CD4-positive, CD25-positive, alpha-beta regulatory T cell (primary cell): ENCODE results near the gene GAS1. TPM values are rescaled to one million over a fixed set of nuclear protein-coding genes. Genes with fewer than 3 reads are reported as not detected.

Source experiments
- ATAC-seq, 2 donors: fragments of 150-1000 bp; cut with Tn5 transposase; one replicate each; pipeline ENCODE4 v1.10.0; 2021; ENCODE audit warnings: low read depth in 2 of 2, moderate number of reproducible peaks in 2 of 2, moderate library complexity in 1 of 2
- DNase-seq, 3 donors: peaks; one replicate each; pipeline versions ENCODE4 v3.0.0 to v3.0.0-alpha.2; 2012 to 2022; ENCODE audit warnings: mixed read lengths in 1 of 3
- H3K27ac ChIP-seq: one replicate; pipeline ENCODE4 v1.7.0; 2013; ENCODE audit warnings: mild to moderate bottlenecking, low read length; ENCODE audit not compliant: insufficient read depth, poor library complexity, severe bottlenecking
- H3K27me3 ChIP-seq: one replicate; pipeline ENCODE4 v1.7.0; 2013; ENCODE audit warnings: low read length; ENCODE audit not compliant: control insufficient read depth, insufficient read depth
- H3K36me3 ChIP-seq: one replicate; pipeline ENCODE4 v1.7.0; 2013; ENCODE audit warnings: mild to moderate bottlenecking, low read length, moderate library complexity; ENCODE audit not compliant: control insufficient read depth, insufficient read depth
- H3K4me1 ChIP-seq: 2 replicates; pipeline ENCODE4 v1.7.0; 2013; ENCODE audit warnings: mild to moderate bottlenecking, low read length; ENCODE audit not compliant: insufficient read depth, control insufficient read depth, poor library complexity, severe bottlenecking
- H3K4me3 ChIP-seq: one replicate; pipeline ENCODE4 v1.7.0; 2013; ENCODE audit warnings: low read depth, mild to moderate bottlenecking, low read length, moderate library complexity
- H3K9me3 ChIP-seq, 2 experiments: 1 replicate in 1 of 2; 2 replicates in 1 of 2; pipeline ENCODE4 v1.7.0; 2013; ENCODE audit warnings: low read length in 2 of 2, mild to moderate bottlenecking in 1 of 2, moderate library complexity in 1 of 2; ENCODE audit not compliant: control insufficient read depth in 2 of 2
- H3K27ac Mint-ChIP-seq, 3 donors: one replicate each; pipeline ENCODE4 v1.8.0; 2020 to 2022; ENCODE audit warnings: mild to moderate bottlenecking in 3 of 3, mixed read lengths in 3 of 3, moderate library complexity in 2 of 3
- H3K27me3 Mint-ChIP-seq: one replicate; pipeline ENCODE4 v1.8.0; 2022; ENCODE audit warnings: mild to moderate bottlenecking, mixed read lengths
- H3K36me3 Mint-ChIP-seq: one replicate; pipeline ENCODE4 v1.8.0; 2020; ENCODE audit warnings: mixed read lengths
- H3K4me1 Mint-ChIP-seq, 4 donors: one replicate each; pipeline ENCODE4 v1.8.0; 2020 to 2022; ENCODE audit warnings: mixed read lengths in 4 of 4, mild to moderate bottlenecking in 1 of 4
- H3K4me3 Mint-ChIP-seq, 4 donors: one replicate each; pipeline ENCODE4 v1.8.0; 2020 to 2022; ENCODE audit warnings: mild to moderate bottlenecking in 4 of 4, mixed read lengths in 4 of 4, moderate library complexity in 3 of 4
- H3K9me3 Mint-ChIP-seq, 7 donors: one replicate each; pipeline ENCODE4 v1.8.0; 2020 to 2022; ENCODE audit warnings: mixed read lengths in 7 of 7, mild to moderate bottlenecking in 3 of 7, moderate library complexity in 2 of 7
- polyA plus RNA-seq, 4 donors: library from polyadenylated mRNA; unstranded; fragments of 300-500 nt; fragmentation: Illumina TruSeq; gene quantifications; one replicate each; pipeline ENCODE4 v1.2.3, GENCODE V29; 2021
- total RNA-seq: library from RNA; stranded (reverse); gene quantifications from one replicate; pipeline ENCODE4 v1.2.3, GENCODE V29; 2022

The GAS1 gene
- total and polyA plus RNA-seq, 5 donors from 2014 or later: 0.10 to 0.20 (median 0.12) TPM; not detected in 2

- Histone ChIP-seq H3K27ac (no peak overlapping the region), H3K9me3 (no peaks in the 10 kb centered on the region), H3K4me3 (no peak overlapping the region), H3K27me3 (peaks cover 49% of the 10 kb centered on the region), H3K4me1 (no peaks in the 10 kb centered on the region), H3K36me3 (no peaks in the 10 kb centered on the region)
- Mint-ChIP-seq H3K4me1 (peaks cover 0 to 3% (median 1%) of the 10 kb centered on the region in 4 donors), H3K4me3 (peak overlapping the region in 1 of 4 donors; percentile 2), H3K27me3 (peaks cover 57% of the 10 kb centered on the region), H3K9me3 (peaks cover 0 to 2% (median 0%) of the 10 kb centered on the region in 7 donors), H3K36me3 (no peaks in the 10 kb centered on the region), H3K27ac (no peak overlapping the region)
- ATAC-seq: no peak
- DNase-seq: no peak
Measured at GRCh38 chr9:86939891-86940290, 7.4 kb downstream of the GAS1 start.

- no peaks in the 10 kb centered on the region for H3K36me3 Mint-ChIP-seq
- DNase-seq: no peak
- Histone ChIP-seq H3K4me3 (no peak overlapping the region), H3K36me3 (no peaks in the 10 kb centered on the region), H3K27ac (no peak overlapping the region), H3K27me3 (peaks cover 43% of the 10 kb centered on the region), H3K9me3 (no peaks in the 10 kb centered on the region), H3K4me1 (no peaks in the 10 kb centered on the region)
- H3K4me3 Mint-ChIP-seq: peak overlapping the region in 1 of 4 donors; percentile 16
- H3K9me3 Mint-ChIP-seq: peaks cover 0 to 2% (median 0%) of the 10 kb centered on the region in 7 donors
- no peak for ATAC-seq
- H3K27me3 Mint-ChIP-seq: peaks cover 54% of the 10 kb centered on the region
- no peaks in the 10 kb centered on the region for H3K4me1 Mint-ChIP-seq
- H3K27ac Mint-ChIP-seq: no peak overlapping the region
Measured at GRCh38 chr9:86939321-86939720, 8.0 kb downstream of the GAS1 start.

- peaks cover 49% of the 10 kb centered on the region for H3K27me3 Mint-ChIP-seq
- no peak for DNase-seq
- no peaks in the 10 kb centered on the region for H3K4me1 ChIP-seq
- H3K27ac Mint-ChIP-seq: no peak overlapping the region
- H3K9me3 Mint-ChIP-seq: peaks cover 0 to 4% (median 1%) of the 10 kb centered on the region in 7 donors
- H3K36me3 ChIP-seq: no peaks in the 10 kb centered on the region
- no peak overlapping the region for H3K4me3 Mint-ChIP-seq
- peaks cover 0 to 3% of the 10 kb centered on the region in 2 experiments for H3K9me3 ChIP-seq
- H3K4me1 Mint-ChIP-seq: no peaks in the 10 kb centered on the region
- no peak for ATAC-seq
- no peaks in the 10 kb centered on the region for H3K36me3 Mint-ChIP-seq
- no peak overlapping the region for H3K27ac ChIP-seq
- no peak overlapping the region for H3K4me3 ChIP-seq
- H3K27me3 ChIP-seq: peaks cover 39% of the 10 kb centered on the region
Measured at GRCh38 chr9:86938780-86939179, 8.5 kb downstream of the GAS1 start.

- Mint-ChIP-seq H3K4me3 (no peak overlapping the region), H3K27me3 (peaks cover 26% of the 10 kb centered on the region), H3K9me3 (peaks cover 0 to 7% (median 4%) of the 10 kb centered on the region in 7 donors), H3K27ac (no peak overlapping the region), H3K4me1 (no peaks in the 10 kb centered on the region), H3K36me3 (no peaks in the 10 kb centered on the region)
- H3K27ac ChIP-seq: no peak overlapping the region
- no peak for DNase-seq
- H3K9me3 ChIP-seq: no peaks in the 10 kb centered on the region
- no peaks in the 10 kb centered on the region for H3K36me3 ChIP-seq
- no peak overlapping the region for H3K4me3 ChIP-seq
- no peak for ATAC-seq
- H3K4me1 ChIP-seq: no peaks in the 10 kb centered on the region
- H3K27me3 ChIP-seq: no peaks in the 10 kb centered on the region
Measured at GRCh38 chr9:86926145-86926544, 21.2 kb downstream of the GAS1 start.

GRCh38 chr9:86925686-86926085 is 21.6 kb downstream of the GAS1 start:
- no peaks in the 10 kb centered on the region for H3K9me3 ChIP-seq
- no peaks in the 10 kb centered on the region for H3K4me1 Mint-ChIP-seq
- no peak overlapping the region for H3K27ac Mint-ChIP-seq
- H3K27me3 ChIP-seq: no peaks in the 10 kb centered on the region
- H3K4me1 ChIP-seq: no peaks in the 10 kb centered on the region
- H3K36me3 ChIP-seq: no peaks in the 10 kb centered on the region
- H3K9me3 Mint-ChIP-seq: peaks cover 0 to 6% (median 4%) of the 10 kb centered on the region in 7 donors
- H3K27me3 Mint-ChIP-seq: peaks cover 26% of the 10 kb centered on the region
- ATAC-seq (no peak), DNase-seq (no peak)
- no peaks in the 10 kb centered on the region for H3K36me3 Mint-ChIP-seq
- H3K27ac ChIP-seq: no peak overlapping the region
- H3K4me3 ChIP-seq: no peak overlapping the region
- H3K4me3 Mint-ChIP-seq: no peak overlapping the region

- no peak overlapping the region for H3K4me3 ChIP-seq
- H3K4me3 Mint-ChIP-seq: no peak overlapping the region
- no peaks in the 10 kb centered on the region for H3K9me3 Mint-ChIP-seq
- no peaks in the 10 kb centered on the region for H3K9me3 ChIP-seq
- DNase-seq: no peak
- no peak overlapping the region for H3K27ac Mint-ChIP-seq
- H3K36me3 ChIP-seq: no peaks in the 10 kb centered on the region
- no peaks in the 10 kb centered on the region for H3K36me3 Mint-ChIP-seq
- no peak for ATAC-seq
- H3K27me3 Mint-ChIP-seq: peaks cover 22% of the 10 kb centered on the region
- no peaks in the 10 kb centered on the region for H3K4me1 Mint-ChIP-seq
- no peaks in the 10 kb centered on the region for H3K27me3 ChIP-seq
- H3K27ac ChIP-seq: no peak overlapping the region
- H3K4me1 ChIP-seq: no peaks in the 10 kb centered on the region
Measured at GRCh38 chr9:86924206-86924605, 23.1 kb downstream of the GAS1 start.

GRCh38 chr9:86921151-86921923 is 26.0 kb downstream of the GAS1 start:
- Histone ChIP-seq H3K4me1 (no peaks in the 10 kb centered on the region), H3K27ac (no peak overlapping the region), H3K27me3 (no peaks in the 10 kb centered on the region), H3K4me3 (no peak overlapping the region), H3K36me3 (no peaks in the 10 kb centered on the region), H3K9me3 (no peaks in the 10 kb centered on the region)
- H3K4me3 Mint-ChIP-seq: no peak overlapping the region
- H3K9me3 Mint-ChIP-seq: peaks cover 0 to 1% (median 0%) of the 10 kb centered on the region in 7 donors
- no peak overlapping the region for H3K27ac Mint-ChIP-seq
- H3K4me1 Mint-ChIP-seq: peaks cover 0 to 2% (median 0%) of the 10 kb centered on the region in 4 donors
- DNase-seq (no peak), ATAC-seq (no peak)
- H3K36me3 Mint-ChIP-seq: no peaks in the 10 kb centered on the region
- peaks cover 13% of the 10 kb centered on the region for H3K27me3 Mint-ChIP-seq

- H3K9me3 ChIP-seq: no peaks in the 10 kb centered on the region
- no peak overlapping the region for H3K27ac ChIP-seq
- Mint-ChIP-seq H3K4me1 (peaks cover 0 to 2% (median 0%) of the 10 kb centered on the region in 4 donors), H3K36me3 (no peaks in the 10 kb centered on the region), H3K9me3 (peaks cover 0 to 3% (median 0%) of the 10 kb centered on the region in 7 donors), H3K4me3 (no peak overlapping the region), H3K27me3 (peaks cover 19% of the 10 kb centered on the region), H3K27ac (peak overlapping the region in 1 of 3 donors; percentile 10)
- no peaks in the 10 kb centered on the region for H3K27me3 ChIP-seq
- no peaks in the 10 kb centered on the region for H3K36me3 ChIP-seq
- no peak overlapping the region for H3K4me3 ChIP-seq
- ATAC-seq: no peak
- no peak for DNase-seq
- no peaks in the 10 kb centered on the region for H3K4me1 ChIP-seq
Measured at GRCh38 chr9:86918556-86918955, 28.8 kb downstream of the GAS1 start.
